ENCODE results near the gene RP9. TPM values are rescaled to one million over a fixed set of nuclear protein-coding genes. Genes with fewer than 3 reads are reported as not detected.
A peak's percentile ranks its signal among the peaks of the same experiment; 100 is the strongest.

RP9 gene
- total RNA-seq, 1 experiment from 2014 or later: 10.7 TPM

DNA sequence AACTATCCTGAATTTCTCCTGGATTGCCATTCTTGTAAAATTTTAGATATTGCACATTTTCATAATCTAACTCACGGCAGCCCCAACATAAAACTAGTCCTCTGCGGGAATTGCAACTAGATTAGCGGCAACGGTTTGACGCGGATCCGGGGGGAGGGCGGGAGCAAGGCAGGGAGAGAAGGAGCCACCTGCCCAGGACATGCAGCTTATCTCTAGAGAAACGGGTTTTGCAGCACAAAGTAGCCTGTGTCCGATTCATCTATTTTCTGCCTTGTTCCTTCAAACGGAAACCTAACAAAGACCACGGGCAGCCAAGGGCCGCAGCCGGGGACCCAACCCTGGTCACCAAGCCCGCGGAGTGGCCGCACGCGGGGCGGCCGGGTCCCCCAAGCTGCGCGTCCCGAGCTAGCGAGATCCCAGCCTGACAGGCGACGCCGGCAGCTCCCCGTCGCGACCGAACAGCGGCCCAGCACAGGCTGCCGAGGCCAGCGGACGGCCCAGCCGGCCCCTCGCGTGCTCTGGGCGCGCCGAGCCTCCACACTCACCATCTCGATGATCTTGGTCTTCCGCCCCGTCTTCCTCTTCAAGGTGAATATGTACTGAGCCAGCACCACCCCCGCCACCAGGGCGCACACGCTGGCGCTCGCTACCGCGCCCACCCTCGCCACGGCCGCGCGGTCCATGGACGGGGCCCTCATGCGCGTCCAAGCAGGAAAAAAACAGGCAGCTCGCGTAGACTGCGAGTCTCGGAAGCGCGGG, 47.0 kb downstream of the RP9 start, which contains the start of gene NT5C3A (continued):
- TF ChIP-seq TCF7 (CRISPR knock-in tag; IDR thresholded peaks at IDR 0.05; ENCODE audit: low read depth): no peak
- TF ChIP-seq MAX (CRISPR knock-in tag; IDR thresholded peaks at IDR 0.05): peak; percentile 67; the same call in 1 of the 2 replicates
- peak; percentile 83 for TF ChIP-seq FOXP1 (CRISPR knock-in tag; IDR thresholded peaks at IDR 0.05; ENCODE audit: borderline replicate concordance)
- TF ChIP-seq ZNF416 (CRISPR knock-in tag; IDR thresholded peaks at IDR 0.05): 0 out of 2 replicates have a peak, but pooled peaks have one; percentile 20
- TF ChIP-seq, protein P1, sequence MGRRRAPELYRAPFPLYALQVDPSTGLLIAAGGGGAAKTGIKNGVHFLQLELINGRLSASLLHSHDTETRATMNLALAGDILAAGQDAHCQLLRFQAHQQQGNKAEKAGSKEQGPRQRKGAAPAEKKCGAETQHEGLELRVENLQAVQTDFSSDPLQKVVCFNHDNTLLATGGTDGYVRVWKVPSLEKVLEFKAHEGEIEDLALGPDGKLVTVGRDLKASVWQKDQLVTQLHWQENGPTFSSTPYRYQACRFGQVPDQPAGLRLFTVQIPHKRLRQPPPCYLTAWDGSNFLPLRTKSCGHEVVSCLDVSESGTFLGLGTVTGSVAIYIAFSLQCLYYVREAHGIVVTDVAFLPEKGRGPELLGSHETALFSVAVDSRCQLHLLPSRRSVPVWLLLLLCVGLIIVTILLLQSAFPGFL (CRISPR knock-in tag; IDR thresholded peaks at IDR 0.05; ENCODE audit: borderline replicate concordance): no peak
- peak; percentile 24; the same call in 1 of the 2 replicates for TF ChIP-seq JUN (CRISPR knock-in tag; IDR thresholded peaks at IDR 0.05)
- TF ChIP-seq ZNF219 (CRISPR knock-in tag; IDR thresholded peaks at IDR 0.05; ENCODE audit: borderline replicate concordance): peak; percentile 73; the same call in 1 of the 2 replicates

- H3K4me3 Mint-ChIP-seq: peak overlapping the region; percentile 90
- ChIA-PET CTCF (interaction anchor here (0.8 to 3.0 kb wide), 5 partner anchors 12 to 118 kb away, joined by 3 to 26 read pairs (median 3); partner anchors contain the start of genes FKBP9 and RP9), POLR2A (interaction anchor here (0.8 kb wide), 1 partner anchor 31 kb away, joined by 3 read pairs; no protein-coding TSS in a partner anchor)
- peaks cover 17% of the 10 kb centered on the region for H3K36me3 Mint-ChIP-seq
- DNase-seq (ENCODE audit: low spot score) (no peak), ATAC-seq (no peak)
- H3K9me3 Mint-ChIP-seq: peaks cover 17% of the 10 kb centered on the region
- H3K4me1 Mint-ChIP-seq: peaks cover 18% of the 10 kb centered on the region
- H3K27ac Mint-ChIP-seq: no peak overlapping the region
- TF ChIP-seq NFYB (CRISPR knock-in tag; conservative IDR thresholded peaks at IDR 0.05; ENCODE audit: low read depth) (no peak), STAT6 (CRISPR knock-in tag; conservative IDR thresholded peaks at IDR 0.05; ENCODE audit: low read depth) (no peak), RORB (CRISPR knock-in tag; IDR thresholded peaks at IDR 0.05) (no peak), GABPB1 (CRISPR knock-in tag; IDR thresholded peaks at IDR 0.05) (no peak), ESRRA (CRISPR knock-in tag; IDR thresholded peaks at IDR 0.05; ENCODE audit: borderline replicate concordance) (no peak), MAX (CRISPR knock-in tag; IDR thresholded peaks at IDR 0.05) (no peak), ZNF396 (CRISPR knock-in tag; IDR thresholded peaks at IDR 0.05; ENCODE audit: borderline replicate concordance) (no peak)
- TF ChIP-seq, protein P2, sequence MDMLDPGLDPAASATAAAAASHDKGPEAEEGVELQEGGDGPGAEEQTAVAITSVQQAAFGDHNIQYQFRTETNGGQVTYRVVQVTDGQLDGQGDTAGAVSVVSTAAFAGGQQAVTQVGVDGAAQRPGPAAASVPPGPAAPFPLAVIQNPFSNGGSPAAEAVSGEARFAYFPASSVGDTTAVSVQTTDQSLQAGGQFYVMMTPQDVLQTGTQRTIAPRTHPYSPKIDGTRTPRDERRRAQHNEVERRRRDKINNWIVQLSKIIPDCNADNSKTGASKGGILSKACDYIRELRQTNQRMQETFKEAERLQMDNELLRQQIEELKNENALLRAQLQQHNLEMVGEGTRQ (CRISPR knock-in tag; IDR thresholded peaks at IDR 0.05): no peak
- TF ChIP-seq, protein P3, sequence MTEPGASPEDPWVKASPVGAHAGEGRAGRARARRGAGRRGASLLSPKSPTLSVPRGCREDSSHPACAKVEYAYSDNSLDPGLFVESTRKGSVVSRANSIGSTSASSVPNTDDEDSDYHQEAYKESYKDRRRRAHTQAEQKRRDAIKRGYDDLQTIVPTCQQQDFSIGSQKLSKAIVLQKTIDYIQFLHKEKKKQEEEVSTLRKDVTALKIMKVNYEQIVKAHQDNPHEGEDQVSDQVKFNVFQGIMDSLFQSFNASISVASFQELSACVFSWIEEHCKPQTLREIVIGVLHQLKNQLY (CRISPR knock-in tag; IDR thresholded peaks at IDR 0.05): no peak
- TF ChIP-seq, protein P1 (CRISPR knock-in tag; IDR thresholded peaks at IDR 0.05; ENCODE audit: borderline replicate concordance): no peak
- TF ChIP-seq, protein P4, sequence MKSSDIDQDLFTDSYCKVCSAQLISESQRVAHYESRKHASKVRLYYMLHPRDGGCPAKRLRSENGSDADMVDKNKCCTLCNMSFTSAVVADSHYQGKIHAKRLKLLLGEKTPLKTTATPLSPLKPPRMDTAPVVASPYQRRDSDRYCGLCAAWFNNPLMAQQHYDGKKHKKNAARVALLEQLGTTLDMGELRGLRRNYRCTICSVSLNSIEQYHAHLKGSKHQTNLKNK (CRISPR knock-in tag; IDR thresholded peaks at IDR 0.05): no peak
- no peaks in the 10 kb centered on the region; the same call in none of the 2 replicates for H3K27me3 Mint-ChIP-seq (ENCODE audit: low read depth)
Observed at GRCh38 chr7:33061282-33061937, 47.8 kb downstream of the RP9 start.
